CD4-positive, alpha-beta T cell treated with Interferon alpha-2 for 1 hour (primary cell): ENCODE data around the gene AACS.
"Not testable (repeated sequence)": the region's sequence is repeated elsewhere in the genome, so short reads cannot be mapped to it uniquely, and the experiment has no call there.

Source experiments
- DNase-seq, 2 donors: peaks; one replicate each; pipeline ENCODE4 v3.0.0-alpha.2; 2020 to 2022

Gene AACS

GRCh38 chr12:125061229-125061628 lies 4.0 kb upstream of the AACS start:
- DNase-seq, result no peak

GRCh38 chr12:125063522-125063921 lies 1.7 kb upstream of the AACS start:
- DNase-seq, result not testable (repeated sequence)

GRCh38 chr12:125064492-125064891 lies 743 bp upstream of the AACS start:
- DNase-seq, result no peak

- DNase-seq, result no peak
Observed at GRCh38 chr12:125065919-125066570, 810 bp downstream of the AACS start.

- DNase-seq, result no peak
Observed at GRCh38 chr12:125068391-125068790, 3.2 kb downstream of the AACS start.

- no peak for DNase-seq
Observed at GRCh38 chr12:125069616-125070015, 4.4 kb downstream of the AACS start.

- no peak for DNase-seq
Observed at GRCh38 chr12:125070112-125070511, 4.9 kb downstream of the AACS start.

GRCh38 chr12:125070661-125071390 lies 5.6 kb downstream of the AACS start:
- no peak for DNase-seq

- no peak for DNase-seq
Observed at GRCh38 chr12:125071456-125071855, 6.2 kb downstream of the AACS start.

- no peak for DNase-seq
Observed at GRCh38 chr12:125072496-125072895, 7.3 kb downstream of the AACS start.

- DNase-seq, result not testable (repeated sequence)
Observed at GRCh38 chr12:125074294-125074693, 9.1 kb downstream of the AACS start.

- DNase-seq, result no peak
Observed at GRCh38 chr12:125076103-125076502, 10.9 kb downstream of the AACS start.

- no peak for DNase-seq
Observed at GRCh38 chr12:125079084-125079483, 13.8 kb downstream of the AACS start.

- no peak for DNase-seq
Observed at GRCh38 chr12:125079648-125080645, 14.7 kb downstream of the AACS start.

GRCh38 chr12:125081427-125081826 lies 16.2 kb downstream of the AACS start:
- DNase-seq, result no peak

- DNase-seq, result no peak
Observed at GRCh38 chr12:125083072-125083471, 17.8 kb downstream of the AACS start.

GRCh38 chr12:125088199-125088598 lies 23.0 kb downstream of the AACS start:
- DNase-seq, result not testable (repeated sequence)

GRCh38 chr12:125089083-125089482 lies 23.8 kb downstream of the AACS start:
- DNase-seq, result no peak

GRCh38 chr12:125089626-125090025 lies 24.4 kb downstream of the AACS start:
- no peak for DNase-seq

- no peak for DNase-seq
Observed at GRCh38 chr12:125090437-125090836, 25.2 kb downstream of the AACS start.

- DNase-seq, result no peak
Observed at GRCh38 chr12:125091401-125091800, 26.2 kb downstream of the AACS start.

GRCh38 chr12:125092108-125092871 lies 27.1 kb downstream of the AACS start:
- DNase-seq, result no peak
